Osteoblast (primary cell): Measurements from ENCODE around the gene DLL3. TPM values are rescaled to one million over a fixed set of nuclear protein-coding genes. Genes with fewer than 3 reads are reported as not detected.

Experiments
- DNase-seq: peaks from one replicate; pipeline ENCODE4 v3.0.0; 2011; ENCODE audit warnings: low spot score, mixed read lengths; ENCODE audit not compliant: insufficient read length; ENCODE audit errors: missing footprints
- H2AFZ ChIP-seq: 2 replicates; pipeline ENCODE4 v1.6.0; 2011; ENCODE audit warnings: mild to moderate bottlenecking, low read length
- H3K27ac ChIP-seq: 2 replicates; pipeline ENCODE4 v1.5.1; 2011; ENCODE audit warnings: mild to moderate bottlenecking, low read depth, low read length, moderate library complexity
- H3K27me3 ChIP-seq: 2 replicates; pipeline ENCODE4 v1.6.0; 2012; ENCODE audit warnings: mild to moderate bottlenecking, control low read depth, inconsistent platforms, low read length, moderate library complexity; ENCODE audit not compliant: insufficient read depth
- H3K36me3 ChIP-seq: 2 replicates; pipeline ENCODE4 v1.5.1; 2011; ENCODE audit warnings: mild to moderate bottlenecking, low read length, control low read depth, moderate library complexity; ENCODE audit not compliant: insufficient read depth
- H3K4me1 ChIP-seq: 2 replicates; pipeline ENCODE4 v1.5.1; 2011; ENCODE audit warnings: mild to moderate bottlenecking, low read length, control low read depth, moderate library complexity; ENCODE audit not compliant: insufficient read depth
- H3K4me2 ChIP-seq: 2 replicates; pipeline ENCODE4 v1.6.0; 2011; ENCODE audit warnings: mild to moderate bottlenecking, low read length; ENCODE audit not compliant: insufficient read depth
- H3K4me3 ChIP-seq: fragments of 200-600 bp; sonication (generic); 3 replicates; pipeline ENCODE4 v1.5.1; 2012; ENCODE audit warnings: mild to moderate bottlenecking, low read length, inconsistent platforms; ENCODE audit not compliant: insufficient read depth
- H3K79me2 ChIP-seq: 2 replicates; pipeline ENCODE4 v1.6.0; 2012; ENCODE audit warnings: mild to moderate bottlenecking, low read length, control low read depth, inconsistent platforms; ENCODE audit not compliant: insufficient read depth
- H3K9me3 ChIP-seq: 2 replicates; pipeline ENCODE4 v1.5.1; 2011; ENCODE audit warnings: low read depth, low read length, control low read depth
- H4K20me1 ChIP-seq: 2 replicates; pipeline ENCODE4 v1.6.0; 2012; ENCODE audit warnings: mild to moderate bottlenecking, low read length, control low read depth; ENCODE audit not compliant: insufficient read depth
- CTCF ChIP-seq: IDR thresholded peaks from 2 replicates; pipeline ENCODE4 v1.5.1; 2011; ENCODE audit warnings: mild to moderate bottlenecking, low read depth, low read length, moderate library complexity; ENCODE audit errors: extremely low read depth
- total RNA-seq: library from RNA; depleted of rRNA; stranded (reverse); fragments of >200 nt; gene quantifications from 2 replicates; pipeline ENCODE4 v1.2.3, GENCODE V29; 2012

Gene DLL3
- total RNA-seq, 1 donor: under 0.01 TPM

GRCh38 chr19:39496063-39496462 lies 2.7 kb upstream of the DLL3 start:
- H3K36me3 ChIP-seq: no peaks in the 10 kb centered on the region
- H3K4me2 ChIP-seq: no peak overlapping the region
- peaks cover 5% of the 10 kb centered on the region for H3K4me1 ChIP-seq
- DNase-seq: no peak
- H4K20me1 ChIP-seq: no peaks in the 10 kb centered on the region
- peaks cover 47% of the 10 kb centered on the region for H3K27me3 ChIP-seq
- no peak overlapping the region for H3K27ac ChIP-seq
- no peaks in the 10 kb centered on the region for H3K9me3 ChIP-seq
- H3K4me3 ChIP-seq: no peak overlapping the region
- TF ChIP-seq CTCF: no peak
- H3K79me2 ChIP-seq: no peaks in the 10 kb centered on the region
- no peak overlapping the region for H2AFZ ChIP-seq

DNA sequence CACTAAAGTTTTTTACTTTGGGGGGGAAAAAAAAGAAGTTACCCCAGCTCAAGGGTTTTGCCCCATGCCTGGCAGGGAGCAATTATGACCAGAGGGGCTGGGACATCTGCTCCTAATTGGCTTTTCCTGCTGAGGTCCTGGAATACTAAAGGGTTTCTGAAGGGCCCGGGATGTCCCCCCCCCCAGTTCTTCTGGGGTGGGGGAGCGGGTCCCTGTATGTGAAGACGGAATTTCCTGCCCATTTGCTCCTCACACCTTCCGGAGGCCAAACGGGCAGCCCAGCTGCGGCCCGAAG lies 1.1 kb upstream of the DLL3 start:
- no peaks in the 10 kb centered on the region for H3K36me3 ChIP-seq
- H4K20me1 ChIP-seq: no peaks in the 10 kb centered on the region
- no peak overlapping the region for H3K27ac ChIP-seq
- no peak overlapping the region for H2AFZ ChIP-seq
- DNase-seq: peak; percentile 89
- no peak for TF ChIP-seq CTCF
- H3K9me3 ChIP-seq: no peaks in the 10 kb centered on the region
- H3K27me3 ChIP-seq: peaks cover 49% of the 10 kb centered on the region
- peak overlapping the region; percentile 66 for H3K4me2 ChIP-seq
- H3K79me2 ChIP-seq: no peaks in the 10 kb centered on the region
- H3K4me3 ChIP-seq: peak overlapping the region; percentile 46
- peaks cover 5% of the 10 kb centered on the region for H3K4me1 ChIP-seq

DNA sequence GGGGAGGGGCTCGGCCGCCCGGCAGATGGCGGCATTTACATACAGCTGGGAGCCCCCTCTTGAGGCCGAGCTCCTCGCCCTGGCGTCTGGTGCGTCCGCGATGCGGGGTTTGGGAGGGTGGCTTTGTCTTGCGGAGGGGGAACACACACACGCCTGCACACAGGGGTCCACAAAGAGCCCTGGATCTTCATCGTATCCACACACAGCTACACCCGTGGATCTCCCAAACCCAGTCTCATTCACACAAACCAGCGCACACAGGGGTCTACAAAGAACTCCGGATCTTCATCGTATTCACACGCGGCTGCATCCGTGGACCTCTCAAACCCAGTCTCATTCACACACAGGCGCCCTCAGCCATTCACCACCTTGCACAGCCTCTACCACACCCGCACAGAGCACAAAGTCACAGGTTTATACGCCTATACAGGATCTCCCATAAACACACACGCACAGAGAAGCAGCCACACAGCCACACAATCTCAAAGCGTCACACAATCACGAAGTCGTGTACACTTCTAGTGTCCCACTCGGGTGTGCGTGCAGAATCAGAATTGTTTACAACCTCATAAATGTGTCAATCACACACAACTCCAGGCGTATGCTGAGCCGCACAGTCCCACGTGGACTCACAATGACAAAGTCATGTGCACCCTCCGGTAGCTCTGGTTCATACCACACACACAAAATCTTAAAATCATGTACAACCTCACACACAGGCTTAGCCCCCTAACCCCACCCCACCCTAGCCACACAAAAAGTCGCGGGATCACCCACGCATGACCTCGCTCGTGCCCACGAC lies 550 bp upstream of the DLL3 start:
- Histone ChIP-seq H3K27me3 (peaks cover 51% of the 10 kb centered on the region), H3K79me2 (no peaks in the 10 kb centered on the region), H3K27ac (no peak overlapping the region), H3K9me3 (no peaks in the 10 kb centered on the region), H3K4me2 (peak overlapping the region; percentile 66), H3K4me3 (peak overlapping the region; percentile 46), H2AFZ (peak overlapping the region; percentile 56), H3K36me3 (no peaks in the 10 kb centered on the region), H4K20me1 (no peaks in the 10 kb centered on the region), H3K4me1 (peaks cover 5% of the 10 kb centered on the region)
- DNase-seq: peak; percentile 86
- TF ChIP-seq CTCF: peak; percentile 20

GRCh38 chr19:39499932-39500331 lies 1.2 kb downstream of the DLL3 start:
- no peaks in the 10 kb centered on the region for H3K36me3 ChIP-seq
- peaks cover 5% of the 10 kb centered on the region for H3K4me1 ChIP-seq
- H3K4me2 ChIP-seq: no peak overlapping the region
- no peaks in the 10 kb centered on the region for H4K20me1 ChIP-seq
- no peak overlapping the region for H3K27ac ChIP-seq
- no peak overlapping the region for H2AFZ ChIP-seq
- no peaks in the 10 kb centered on the region for H3K9me3 ChIP-seq
- no peak overlapping the region for H3K4me3 ChIP-seq
- DNase-seq: no peak
- H3K79me2 ChIP-seq: no peaks in the 10 kb centered on the region
- TF ChIP-seq CTCF: no peak
- H3K27me3 ChIP-seq: peaks cover 58% of the 10 kb centered on the region
